AG09309 (cell line): ENCODE data around the gene LCAT.

Experiments
- DNase-seq: peaks from one replicate; pipeline ENCODE4 v3.0.0-alpha.2; 2010; ENCODE audit warnings: low read depth
- H3K4me3 ChIP-seq: 2 replicates; pipeline ENCODE4 v1.5.1; 2011; ENCODE audit warnings: mild to moderate bottlenecking, low read depth, low read length, moderate library complexity; ENCODE audit not compliant: control insufficient read depth
- CTCF ChIP-seq: IDR thresholded peaks from 2 replicates; pipeline ENCODE4 v1.5.1; 2011; ENCODE audit warnings: mild to moderate bottlenecking, low read depth, low read length, inconsistent platforms; ENCODE audit not compliant: insufficient read depth, control insufficient read depth; ENCODE audit errors: missing control alignments

LCAT gene

GRCh38 chr16:67946966-67947558 lies 3.1 kb upstream of the LCAT start:
- DNase-seq, result no peak
- TF ChIP-seq CTCF, result no peak
- H3K4me3 ChIP-seq, result no peak overlapping the region

- no peak for TF ChIP-seq CTCF
- H3K4me3 ChIP-seq, result no peak overlapping the region
- no peak for DNase-seq
Measured at GRCh38 chr16:67946128-67946569, 2.2 kb upstream of the LCAT start.

- DNase-seq, result no peak
- no peak for TF ChIP-seq CTCF
- no peak overlapping the region for H3K4me3 ChIP-seq
Measured at GRCh38 chr16:67945392-67945933, 1.5 kb upstream of the LCAT start.

GRCh38 chr16:67944690-67945391 lies 921 bp upstream of the LCAT start:
- DNase-seq, result no peak
- no peak overlapping the region for H3K4me3 ChIP-seq
- no peak for TF ChIP-seq CTCF

- H3K4me3 ChIP-seq, result no peak overlapping the region
- no peak for DNase-seq
- TF ChIP-seq CTCF, result no peak
Measured at GRCh38 chr16:67943256-67943618, 683 bp downstream of the LCAT start.

GRCh38 chr16:67942510-67943255 lies 1.2 kb downstream of the LCAT start:
- no peak for TF ChIP-seq CTCF
- DNase-seq, result no peak
- no peak overlapping the region for H3K4me3 ChIP-seq
